Upper lobe of right lung (tissue), 1 donor: Measurements from ENCODE around the gene COL5A1. TPM values are rescaled to one million over a fixed set of nuclear protein-coding genes. Genes with fewer than 3 reads are reported as not detected.
A peak's percentile ranks its signal among the peaks of the same experiment; 100 is the strongest.

Source experiments
- ATAC-seq: fragments of 200-7000 bp; cut with Tn5 transposase; one replicate; pipeline ENCODE4 v1.9.1; 2020; ENCODE audit warnings: mild to moderate bottlenecking, moderate library complexity
- DNase-seq: peaks from one replicate; pipeline ENCODE4 v3.0.0-alpha.2; 2020
- H3K27ac ChIP-seq: fragments of 200-600 bp; one replicate; pipeline ENCODE4 v1.8.0; 2022
- H3K27me3 ChIP-seq: fragments of 200-600 bp; one replicate; pipeline ENCODE4 v1.8.0; 2022; ENCODE audit warnings: mild to moderate bottlenecking
- H3K36me3 ChIP-seq: fragments of 200-600 bp; one replicate; pipeline ENCODE4 v1.8.0; 2022
- H3K4me1 ChIP-seq: fragments of 200-600 bp; one replicate; pipeline ENCODE4 v1.8.0; 2022
- H3K4me3 ChIP-seq: fragments of 200-600 bp; one replicate; pipeline ENCODE4 v1.8.0; 2022; ENCODE audit warnings: mild to moderate bottlenecking
- H3K9me3 ChIP-seq: fragments of 200-600 bp; one replicate; pipeline ENCODE4 v1.8.0; 2022
- CTCF ChIP-seq: fragments of 200-600 bp; IDR thresholded peaks from one replicate; pipeline ENCODE4 v1.8.0; 2022; ENCODE audit warnings: antibody characterized with exemption
- intact Hi-C: fragments of 100-400 bp; cut with DNase I; formaldehyde crosslinking; loops from one replicate; pipeline ENCODE4 v1.11.0; 2022
- total RNA-seq: library from RNA; stranded (reverse); fragmentation: NEBNext Ultra II Directional; extraction: Animal tissue kit (Norgen Biotek cat#: 25700); gene quantifications from one replicate; pipeline ENCODE4 v1.2.1, GENCODE V29; 2021
- donor health status: DM: no; HTN: yes; CAD: no; lungs with severe emphysema.

The COL5A1 gene
- total RNA-seq, 1 donor from 2014 or later = 37.8 TPM

GRCh38 chr9:134888603-134889190, 247.1 kb downstream of the COL5A1 start:
- no peaks in the 10 kb centered on the region for H3K27me3 ChIP-seq
- no peaks in the 10 kb centered on the region for H3K4me1 ChIP-seq
- H3K27ac ChIP-seq = no peak overlapping the region
- intact Hi-C loops = no loop called here
- ATAC-seq (no peak), DNase-seq (peak; percentile 40)
- H3K36me3 ChIP-seq = no peaks in the 10 kb centered on the region
- TF ChIP-seq CTCF = no peak
- H3K4me3 ChIP-seq = no peak overlapping the region
- no peaks in the 10 kb centered on the region for H3K9me3 ChIP-seq

GRCh38 chr9:134889386-134890154, 248.0 kb downstream of the COL5A1 start:
- no peaks in the 10 kb centered on the region for H3K27me3 ChIP-seq
- no peak overlapping the region for H3K27ac ChIP-seq
- ATAC-seq (no peak), DNase-seq (peak; percentile 27)
- TF ChIP-seq CTCF = no peak
- H3K4me3 ChIP-seq = no peak overlapping the region
- H3K36me3 ChIP-seq = no peaks in the 10 kb centered on the region
- no peaks in the 10 kb centered on the region for H3K9me3 ChIP-seq
- intact Hi-C loops = no loop called here
- no peaks in the 10 kb centered on the region for H3K4me1 ChIP-seq

- DNase-seq (peak; percentile 5), ATAC-seq (no peak)
- H3K4me1 ChIP-seq = peaks cover 2% of the 10 kb centered on the region
- H3K4me3 ChIP-seq = no peak overlapping the region
- H3K27ac ChIP-seq = no peak overlapping the region
- H3K9me3 ChIP-seq = no peaks in the 10 kb centered on the region
- no peaks in the 10 kb centered on the region for H3K36me3 ChIP-seq
- H3K27me3 ChIP-seq = no peaks in the 10 kb centered on the region
- TF ChIP-seq CTCF = no peak
- intact Hi-C loops = no loop called here
These were observed 248.5 kb downstream of the COL5A1 start for GRCh38 chr9:134890155-134890495.

GRCh38 chr9:134891053-134891452, 249.4 kb downstream of the COL5A1 start:
- no peak for ATAC-seq
- intact Hi-C loops = no loop called here
- H3K27ac ChIP-seq = no peak overlapping the region
- no peak overlapping the region for H3K4me3 ChIP-seq
- TF ChIP-seq CTCF = no peak
- peaks cover 11% of the 10 kb centered on the region for H3K4me1 ChIP-seq
- no peak for DNase-seq
- H3K36me3 ChIP-seq = no peaks in the 10 kb centered on the region
- no peaks in the 10 kb centered on the region for H3K27me3 ChIP-seq
- H3K9me3 ChIP-seq = no peaks in the 10 kb centered on the region

- peaks cover 18% of the 10 kb centered on the region for H3K4me1 ChIP-seq
- H3K9me3 ChIP-seq = no peaks in the 10 kb centered on the region
- DNase-seq (peak; percentile 31), ATAC-seq (no peak)
- no peak overlapping the region for H3K4me3 ChIP-seq
- no peak overlapping the region for H3K27ac ChIP-seq
- no peaks in the 10 kb centered on the region for H3K27me3 ChIP-seq
- TF ChIP-seq CTCF = no peak
- no peaks in the 10 kb centered on the region for H3K36me3 ChIP-seq
- intact Hi-C loops = no loop called here
These were observed 250.1 kb downstream of the COL5A1 start for GRCh38 chr9:134891713-134892112.
